Activated gamma-delta T cell treated with Interleukin-2 at 50 U/mL for 16 hours (primary cell): ENCODE measurements around the gene APLP1.
"Not testable (repeated sequence)": the region's sequence is repeated elsewhere in the genome, so short reads cannot be mapped to it uniquely, and the experiment has no call there.

ENCODE experiments used
- DNase-seq: peaks from one replicate; pipeline ENCODE4 v3.0.0-alpha.2; 2020

Gene APLP1

DNA sequence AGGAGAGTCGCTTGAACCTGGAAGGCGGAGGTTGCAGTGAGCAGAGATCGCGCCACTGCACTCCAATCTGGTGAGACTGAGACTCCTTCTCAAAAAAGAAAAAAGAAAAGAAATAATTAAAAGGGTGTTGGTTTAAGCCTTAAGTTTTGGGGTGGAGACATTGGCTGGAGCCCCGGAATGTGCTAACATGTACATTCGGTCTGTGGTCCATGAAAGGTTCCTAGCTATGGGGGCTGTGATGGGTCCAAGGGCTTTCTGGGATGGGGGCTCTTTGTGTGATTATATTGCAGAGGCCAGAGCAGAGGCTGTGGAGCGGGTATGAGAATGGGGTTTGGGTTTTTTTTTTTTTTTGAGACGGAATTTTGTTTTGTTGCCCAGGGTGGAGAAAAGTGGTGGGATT, 17.5 kb downstream of the APLP1 start:
- no peak for DNase-seq

DNA sequence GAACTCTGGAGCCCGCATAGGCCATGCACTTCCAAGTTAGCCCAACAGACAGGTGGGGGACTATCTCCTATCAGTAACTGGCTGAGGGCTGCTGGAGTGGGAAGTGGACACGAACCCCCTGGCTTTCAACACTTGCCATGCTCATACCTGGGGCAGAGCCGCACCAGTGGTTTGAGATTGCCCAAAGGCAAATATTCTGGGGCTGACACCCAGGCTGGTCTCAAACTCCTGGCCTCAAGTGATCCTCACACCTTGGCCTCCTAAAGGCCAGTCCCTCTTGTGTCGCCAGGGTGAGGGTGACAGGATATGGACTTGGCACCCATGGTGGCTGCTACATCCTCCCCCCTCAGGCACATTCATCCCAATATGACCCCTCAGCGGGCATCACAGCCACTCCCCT, 18.8 kb downstream of the APLP1 start:
- no peak for DNase-seq

DNA sequence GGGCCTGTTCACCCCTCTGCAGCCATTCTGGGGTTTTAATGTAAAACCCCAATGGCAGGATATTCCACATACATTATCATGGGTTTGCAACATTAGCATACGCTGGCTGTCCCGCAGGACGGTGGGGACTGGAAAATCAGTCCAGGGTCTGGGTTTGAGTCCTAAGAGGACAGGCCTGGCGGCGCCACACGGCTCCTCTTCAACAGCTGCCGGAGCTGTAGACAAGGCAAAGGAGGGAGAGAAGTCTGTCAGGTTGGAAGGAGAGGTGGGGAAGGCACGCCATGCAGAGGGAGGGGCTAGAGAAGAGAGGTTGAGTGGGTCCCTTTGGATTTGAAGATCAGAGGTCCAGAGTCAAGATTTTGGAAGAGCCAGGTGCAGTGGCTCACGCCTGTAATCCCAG, 20.0 kb downstream of the APLP1 start:
- no peak for DNase-seq

DNA sequence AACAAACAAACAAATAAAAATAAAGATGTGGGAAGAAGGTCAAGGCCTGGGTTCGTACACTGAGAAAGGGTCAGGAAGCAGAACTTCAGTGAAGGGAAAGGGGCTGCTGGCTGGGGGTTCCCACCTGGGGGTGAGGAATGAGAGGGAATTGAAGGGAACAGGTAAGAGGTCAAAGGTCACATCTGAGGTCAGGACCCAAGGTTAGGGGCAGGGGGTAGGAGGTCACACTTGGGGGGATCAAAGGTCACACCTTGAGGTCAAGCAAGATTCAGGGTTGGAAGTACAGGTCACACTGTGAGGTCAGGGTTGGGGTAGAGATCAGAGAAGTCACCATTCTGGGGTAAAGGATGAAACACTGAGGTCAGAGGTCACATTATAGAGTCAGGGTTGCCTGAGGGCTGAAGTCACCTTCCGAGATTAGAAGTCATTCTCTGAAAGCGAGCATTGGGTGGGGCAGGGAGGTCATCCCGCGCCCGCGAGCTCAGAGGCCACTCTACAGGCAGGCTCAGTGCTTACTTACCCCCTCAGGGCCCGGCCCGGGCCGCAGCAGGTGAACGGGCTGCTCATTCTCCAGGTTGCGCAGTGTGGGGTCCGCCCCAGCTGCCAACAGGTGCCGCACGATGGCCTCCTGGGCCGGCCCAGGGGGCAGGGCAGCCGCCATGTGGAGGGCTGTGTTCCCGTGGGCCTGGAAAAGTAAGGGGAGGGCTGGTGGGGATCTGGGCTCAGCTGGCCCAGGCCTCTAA, 21.2 kb downstream of the APLP1 start:
- no peak for DNase-seq

DNA sequence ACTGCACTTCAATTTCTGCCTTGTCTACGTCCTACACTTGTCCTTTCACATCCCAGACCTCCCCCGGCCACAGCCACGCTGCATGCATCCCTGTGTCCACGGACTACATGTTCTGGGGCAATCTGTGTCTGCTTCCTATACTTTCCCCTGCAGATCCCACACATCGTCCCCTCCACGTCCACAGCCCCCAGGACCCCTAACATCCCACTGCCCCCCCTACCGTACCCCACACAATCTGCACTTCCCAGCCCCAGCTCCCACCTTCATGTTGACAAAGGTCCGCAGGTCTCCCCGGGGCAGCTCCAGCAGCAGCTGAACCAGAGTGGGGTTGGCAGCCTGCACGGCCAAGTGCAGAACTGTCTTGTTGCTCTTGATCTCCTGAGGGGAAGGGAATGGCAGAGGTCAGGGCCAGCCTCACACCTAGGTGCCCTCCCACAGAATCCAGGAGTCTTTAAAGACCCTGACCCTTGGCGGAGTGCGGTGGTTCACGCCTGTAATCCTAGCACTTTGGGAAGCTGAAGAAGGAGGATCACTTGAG, 21.8 kb downstream of the APLP1 start:
- DNase-seq, result no peak

DNA sequence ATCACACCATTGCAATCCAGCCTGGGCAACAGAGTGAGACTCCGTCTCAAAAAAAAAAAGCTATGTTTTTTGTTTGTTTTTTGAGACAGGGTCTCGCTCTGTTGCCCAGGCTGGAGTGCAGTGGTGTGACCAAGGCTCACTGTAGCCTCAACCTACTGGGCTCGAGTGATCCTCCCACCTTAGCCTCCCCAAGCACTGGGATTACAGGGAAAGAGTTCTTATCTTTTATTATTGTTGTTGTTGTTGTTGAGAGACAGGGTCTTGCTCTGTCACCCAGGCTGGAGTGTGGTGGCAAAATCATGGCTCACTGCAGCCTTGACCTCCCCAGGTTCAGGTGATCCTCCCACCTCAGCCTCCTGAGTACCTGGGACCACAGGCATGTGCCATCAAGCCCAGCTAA, 23.4 kb downstream of the APLP1 start:
- not testable (repeated sequence) for DNase-seq

DNA sequence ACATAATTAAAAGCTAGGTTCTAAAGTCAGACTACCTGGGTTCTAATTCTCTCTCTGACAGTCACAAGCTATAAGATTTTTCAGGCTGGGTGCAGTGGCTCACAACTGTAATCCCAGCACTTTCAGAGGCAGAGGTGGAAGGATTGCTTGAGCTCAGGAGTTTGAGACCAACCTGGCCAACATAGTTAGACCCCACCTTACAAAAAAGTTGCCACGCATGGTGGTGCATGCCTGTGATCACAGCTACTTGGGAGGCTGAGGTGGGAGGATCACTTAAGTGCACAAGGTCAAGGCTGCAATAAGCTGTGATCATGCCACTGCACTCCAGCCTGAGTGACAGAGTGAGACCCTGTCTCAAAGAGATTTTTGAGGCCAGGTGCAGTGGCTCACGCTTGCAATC, 26.0 kb downstream of the APLP1 start:
- no peak for DNase-seq

DNA sequence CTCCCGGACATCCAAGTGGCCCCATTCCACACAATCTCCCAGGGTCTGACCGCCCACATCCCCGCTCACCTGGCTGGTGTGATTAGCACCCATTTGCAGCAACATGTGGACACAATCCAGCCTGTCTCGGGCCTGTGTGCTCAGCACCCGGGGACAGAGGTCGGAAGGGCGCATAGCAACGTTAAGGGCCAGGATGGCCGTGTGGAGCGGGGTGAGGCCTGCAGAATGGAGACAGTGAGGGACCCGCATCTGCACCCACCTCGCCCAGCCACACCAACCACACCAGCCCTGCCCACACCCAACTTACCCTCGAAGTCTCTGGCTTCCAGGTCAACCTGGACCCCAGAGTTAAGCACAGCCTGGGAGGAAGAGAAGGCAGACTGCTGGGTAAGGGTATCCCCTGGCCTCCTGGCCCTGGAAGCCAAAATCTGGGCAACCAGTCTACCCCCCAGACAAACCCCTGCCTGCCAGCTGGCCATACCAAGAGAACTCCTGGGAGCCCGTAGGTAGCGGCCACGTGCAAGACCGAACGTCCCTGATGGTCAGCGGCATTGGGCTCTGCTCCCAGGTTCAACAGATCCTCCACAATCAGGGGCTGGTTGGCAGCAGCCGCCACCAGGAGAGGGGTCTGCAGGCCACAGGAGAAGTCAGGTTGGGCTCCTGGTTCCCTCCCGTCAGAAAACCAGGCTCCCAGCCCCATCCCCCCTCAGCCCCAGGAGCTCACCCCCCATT, 27.7 kb downstream of the APLP1 start:
- no peak for DNase-seq

DNA sequence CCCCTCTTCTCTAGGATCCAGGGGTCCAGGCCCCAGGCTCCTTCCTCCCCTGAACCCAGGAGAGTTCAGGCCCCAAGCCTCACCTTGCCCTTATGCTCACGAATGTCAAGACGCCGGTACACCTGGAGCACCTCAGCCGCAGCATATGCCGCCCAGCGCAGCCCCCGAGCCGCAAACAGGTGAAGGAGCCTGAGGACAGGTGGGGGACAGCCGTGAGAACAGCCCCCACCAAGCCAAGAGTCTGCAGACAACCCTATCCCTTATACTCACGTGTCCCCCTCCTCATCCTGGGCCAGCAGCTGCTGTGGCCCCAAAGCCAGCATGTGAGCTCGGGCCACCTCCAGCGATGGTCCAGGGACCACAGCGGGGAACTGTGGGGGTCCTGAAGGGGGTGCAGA, 28.3 kb downstream of the APLP1 start:
- DNase-seq, result no peak

DNA sequence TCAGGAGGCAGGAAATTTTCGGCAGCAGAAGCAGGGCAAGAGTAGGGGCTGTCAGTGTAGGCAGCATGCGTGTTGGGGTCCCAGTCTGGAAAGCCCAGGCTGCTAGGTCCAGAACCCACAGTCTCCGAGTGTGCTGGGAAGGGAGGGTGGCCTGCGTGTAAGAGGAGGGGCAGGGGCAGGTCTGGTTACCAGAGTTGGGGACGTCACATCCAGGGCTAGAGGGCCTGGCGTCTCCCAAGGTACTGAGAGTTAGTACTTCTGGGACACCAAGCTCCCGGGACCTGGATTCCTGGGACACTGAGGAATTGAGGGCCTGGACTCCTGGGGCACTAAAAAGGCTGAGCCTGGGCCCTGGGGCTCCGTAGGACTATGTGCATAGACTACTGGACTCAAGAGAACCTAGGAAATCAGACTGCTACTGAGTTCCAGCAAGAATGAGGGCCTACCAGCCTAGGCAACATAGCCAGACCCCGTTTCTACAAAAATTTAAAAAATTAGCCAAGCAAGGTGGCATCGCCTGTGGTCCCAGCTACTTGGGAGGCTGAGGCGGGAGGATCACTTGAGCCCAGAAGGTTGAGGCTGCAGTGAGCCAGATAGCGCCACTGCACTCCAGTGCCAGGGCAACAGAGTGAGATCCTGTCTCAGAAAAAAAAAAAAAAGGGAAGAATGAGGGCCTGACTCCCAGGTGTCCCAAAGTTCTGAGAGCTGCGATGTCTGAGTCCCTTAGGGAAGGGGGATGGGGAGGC, 29.5 kb downstream of the APLP1 start:
- DNase-seq, result no peak

DNA sequence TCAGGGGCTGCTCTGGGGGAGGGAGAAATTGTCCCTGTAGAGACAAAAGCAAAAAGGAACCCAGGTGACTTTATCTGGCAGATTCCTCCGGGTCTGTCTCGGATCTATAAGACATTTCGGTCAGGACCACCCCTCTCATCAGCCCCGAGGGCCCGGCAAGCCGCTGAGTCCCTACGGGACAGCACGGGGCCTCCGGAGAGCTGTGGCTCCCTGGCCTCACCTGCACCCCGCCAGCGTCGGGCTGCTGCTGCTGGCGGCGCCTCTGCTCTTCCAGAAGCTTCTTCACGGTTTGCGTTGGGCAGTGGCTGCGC, 30.1 kb downstream of the APLP1 start:
- DNase-seq, result no peak

DNA sequence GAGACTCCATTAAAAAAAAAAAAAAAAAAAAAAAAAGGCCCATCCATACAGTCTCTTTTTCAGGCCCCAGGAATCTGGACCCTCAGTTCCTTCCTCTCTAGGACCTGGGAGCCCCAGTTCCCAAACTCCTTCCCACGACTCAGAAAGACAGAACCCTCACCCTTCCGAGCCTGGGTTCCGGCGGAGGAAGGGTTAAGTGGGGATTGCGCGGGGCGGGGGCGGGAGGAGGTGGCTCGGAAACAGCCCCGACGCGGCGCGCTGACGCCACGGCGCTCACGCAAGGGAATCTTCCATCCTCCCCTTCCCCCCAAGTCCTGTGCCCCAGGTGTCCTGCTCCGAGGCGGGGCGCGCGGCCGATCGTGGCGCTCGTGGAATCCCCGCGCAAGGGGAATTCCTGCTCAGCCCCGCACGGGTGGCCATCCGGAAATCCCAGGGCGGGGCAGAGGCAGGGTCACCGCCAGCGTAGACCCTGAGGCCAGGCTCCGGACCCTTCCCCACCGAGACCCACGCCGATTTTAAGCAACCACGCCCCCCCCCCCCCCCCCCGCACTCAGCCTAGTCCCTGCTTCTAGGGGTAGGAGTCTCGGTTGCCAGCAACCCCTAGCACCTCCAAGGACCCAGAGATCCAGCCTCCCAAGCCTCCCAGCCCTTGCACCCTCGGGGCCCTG, 31.3 kb downstream of the APLP1 start:
- peak; percentile 81 for DNase-seq

DNA sequence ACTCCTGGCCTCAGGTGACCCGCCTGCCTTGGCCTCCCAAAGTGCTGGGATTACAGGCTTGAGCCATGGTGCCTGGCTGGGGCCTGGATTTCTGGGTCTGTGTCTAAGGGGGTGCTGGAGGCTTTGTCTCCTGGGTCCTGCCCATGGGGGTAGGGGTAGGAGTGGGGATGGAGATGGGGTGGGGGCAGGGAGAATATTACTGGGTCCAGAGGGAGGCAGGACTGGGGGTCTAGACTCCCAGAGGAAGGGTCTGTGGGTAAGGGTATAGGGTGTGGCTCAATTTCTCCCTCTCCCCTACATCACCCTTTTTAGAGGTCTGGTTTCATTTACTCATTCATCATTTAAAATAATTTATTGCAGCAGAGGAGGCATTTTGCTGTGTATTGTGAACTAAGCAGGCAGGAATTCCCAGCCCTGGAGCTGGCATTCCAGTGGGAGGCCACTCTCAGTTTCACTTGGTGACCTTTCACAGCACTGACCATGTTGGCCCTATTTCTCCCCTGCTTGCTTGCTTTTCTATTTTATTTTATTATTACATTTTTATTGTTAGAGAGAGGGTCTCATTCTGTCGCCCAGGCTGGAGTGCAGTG, 32.8 kb downstream of the APLP1 start:
- DNase-seq, result no peak

DNA sequence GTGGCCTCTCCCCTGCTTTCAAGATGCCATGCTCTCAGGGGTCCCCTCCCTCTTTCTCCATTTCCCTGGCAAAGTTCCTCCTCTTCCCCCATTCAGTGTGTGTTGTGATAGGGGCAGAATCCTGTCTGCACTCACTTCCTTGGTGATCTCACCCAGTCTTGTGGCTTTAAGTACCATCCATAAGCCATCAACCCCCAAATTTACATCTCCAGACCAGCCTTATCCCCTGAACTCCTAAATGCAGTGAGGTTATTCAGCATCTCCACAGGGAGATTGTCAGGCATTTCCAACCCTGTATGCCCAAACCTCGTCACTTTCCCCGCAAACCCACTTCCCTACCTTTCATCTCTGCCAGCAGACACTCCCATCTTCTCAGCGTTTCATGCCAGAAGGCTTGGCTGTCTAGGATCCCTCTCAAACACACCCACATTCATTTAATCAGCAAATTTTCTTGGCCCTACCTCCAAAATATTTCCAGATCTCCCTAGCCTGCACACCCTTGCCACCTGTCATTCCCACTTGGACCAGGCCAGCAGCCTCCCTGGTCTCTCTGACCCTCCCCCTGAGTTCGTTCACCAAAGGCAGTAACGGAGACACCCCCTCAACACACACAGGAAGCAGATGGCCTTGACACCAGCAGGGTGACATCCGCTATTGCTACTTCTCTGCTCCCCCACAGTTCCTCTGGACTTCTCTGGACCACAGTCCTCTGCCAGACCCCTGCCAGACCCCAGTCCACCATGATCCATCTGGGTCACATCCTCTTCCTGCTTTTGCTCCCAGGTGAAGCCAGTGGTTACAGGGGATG, 33.7 kb downstream of the APLP1 start, which contains the start of gene HCST:
Gene HCST, plus strand, starts transcription at position 676 of the 808 bp plus-strand sequence. Its CDS starts 65 bp downstream, at position 741.
- DNase-seq, result peak; percentile 43

DNA sequence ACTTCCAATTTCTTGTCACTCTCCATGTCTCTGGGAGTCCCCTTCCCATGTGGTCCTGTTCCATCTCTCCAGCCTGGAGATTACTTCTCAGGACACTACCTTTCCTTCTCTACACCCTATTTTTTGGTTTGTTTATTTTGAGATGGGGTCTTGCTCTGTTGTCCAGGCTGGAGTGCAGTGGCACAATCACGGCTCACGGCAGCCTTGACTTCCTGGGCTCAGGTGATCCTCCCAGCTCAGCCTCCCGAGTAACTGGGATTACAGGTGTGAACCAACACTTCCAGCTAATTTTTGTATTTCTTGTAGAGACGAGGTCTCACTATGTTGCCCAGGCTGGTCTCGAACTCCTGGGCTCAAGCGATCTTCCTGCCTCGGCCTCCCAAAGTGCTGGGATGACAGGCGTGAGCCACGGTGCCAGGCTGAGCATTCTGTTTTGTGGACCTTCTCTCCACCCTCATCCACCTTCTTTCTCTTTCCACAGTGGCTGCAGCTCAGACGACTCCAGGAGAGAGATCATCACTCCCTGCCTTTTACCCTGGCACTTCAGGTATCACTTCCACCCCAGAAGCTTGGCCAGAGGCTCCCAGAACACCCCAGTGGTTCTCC, 34.6 kb downstream of the APLP1 start:
- no peak for DNase-seq

DNA sequence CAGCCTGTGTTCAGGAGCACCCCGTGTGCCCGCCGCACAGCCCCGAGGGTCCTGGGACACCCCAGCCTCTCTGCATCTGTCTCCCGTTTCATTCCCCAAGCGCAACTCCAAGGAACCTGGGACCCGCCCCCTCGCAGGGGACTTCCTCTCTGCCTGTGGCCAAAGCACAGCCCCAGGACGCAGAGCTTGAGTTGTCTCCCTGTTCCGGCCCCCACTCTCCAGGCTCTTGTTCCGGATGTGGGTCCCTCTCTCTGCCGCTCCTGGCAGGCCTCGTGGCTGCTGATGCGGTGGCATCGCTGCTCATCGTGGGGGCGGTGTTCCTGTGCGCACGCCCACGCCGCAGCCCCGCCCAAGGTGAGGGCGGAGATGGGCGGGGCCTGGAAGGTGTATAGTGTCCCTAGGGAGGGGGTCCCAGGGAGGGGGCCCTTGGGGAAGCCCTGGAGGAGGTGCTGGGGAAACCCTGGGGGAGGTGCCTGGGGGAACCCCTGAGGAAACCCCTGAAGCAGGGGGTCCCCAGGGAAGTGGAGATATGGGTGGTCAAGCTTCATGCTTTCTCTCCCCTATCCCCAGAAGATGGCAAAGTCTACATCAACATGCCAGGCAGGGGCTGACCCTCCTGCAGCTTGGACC, 35.3 kb downstream of the APLP1 start:
- peak; percentile 91 for DNase-seq

DNA sequence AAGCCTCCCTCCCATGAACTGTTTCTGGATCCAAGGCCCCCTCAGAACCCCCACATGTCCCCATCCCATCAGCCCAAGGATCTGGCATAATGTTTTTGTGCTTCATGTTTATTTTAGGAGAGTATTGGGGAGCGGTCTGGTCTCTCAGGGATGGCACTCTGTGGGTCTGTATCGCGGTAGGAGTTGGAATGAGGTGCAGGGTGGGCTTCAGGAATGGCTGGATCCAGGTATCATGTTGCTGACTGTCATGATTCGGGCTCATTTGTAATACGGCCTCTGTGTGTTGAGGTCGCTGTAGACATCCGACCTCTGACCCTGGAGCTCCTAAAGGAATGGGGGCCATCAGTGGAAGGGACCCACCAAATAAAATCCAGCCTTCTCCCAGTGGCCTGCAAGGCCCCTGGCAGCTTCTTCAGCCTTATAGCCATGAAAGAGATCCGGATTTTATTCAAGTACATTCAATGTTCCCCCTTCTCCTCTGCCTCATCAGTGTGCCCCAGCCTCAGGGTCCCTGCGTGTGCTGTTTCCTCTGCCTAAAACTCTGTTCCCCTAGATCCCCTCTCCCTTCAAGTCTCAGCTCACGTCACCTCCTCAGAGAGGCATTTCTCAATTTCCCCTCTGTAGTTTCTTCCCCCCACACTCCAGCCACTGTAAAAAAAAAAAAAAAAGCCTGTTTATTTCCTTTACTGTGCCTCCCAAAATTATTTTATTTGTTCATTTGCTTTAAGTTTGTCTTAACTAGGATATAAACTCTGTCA, 36.1 kb downstream of the APLP1 start:
- no peak for DNase-seq

DNA sequence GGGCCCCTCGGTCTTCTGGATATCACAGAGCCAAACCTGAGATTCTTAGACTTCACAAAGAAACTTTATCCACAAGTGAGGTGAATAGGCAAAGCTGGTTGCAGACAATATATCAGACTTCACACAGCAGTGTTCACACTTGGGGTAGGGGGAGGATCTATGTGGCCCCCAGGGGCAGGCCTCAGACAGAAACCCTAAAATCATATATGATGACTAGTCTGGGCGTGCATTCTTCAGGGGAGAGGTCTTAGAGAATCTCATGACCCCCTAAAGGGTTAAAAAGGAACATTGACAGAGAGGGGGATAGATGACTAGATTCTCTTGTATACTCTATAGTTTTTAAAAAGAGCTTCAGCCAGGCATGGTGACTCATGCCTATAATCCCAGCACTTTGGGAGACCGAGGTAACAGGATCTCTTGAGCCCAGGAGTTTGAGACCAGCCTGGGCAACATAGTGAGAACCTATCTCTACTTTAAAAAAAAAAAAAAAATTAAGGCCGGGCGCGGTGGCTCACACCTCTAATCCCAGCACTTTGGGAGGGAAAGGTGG, 36.9 kb downstream of the APLP1 start:
- DNase-seq, result no peak

DNA sequence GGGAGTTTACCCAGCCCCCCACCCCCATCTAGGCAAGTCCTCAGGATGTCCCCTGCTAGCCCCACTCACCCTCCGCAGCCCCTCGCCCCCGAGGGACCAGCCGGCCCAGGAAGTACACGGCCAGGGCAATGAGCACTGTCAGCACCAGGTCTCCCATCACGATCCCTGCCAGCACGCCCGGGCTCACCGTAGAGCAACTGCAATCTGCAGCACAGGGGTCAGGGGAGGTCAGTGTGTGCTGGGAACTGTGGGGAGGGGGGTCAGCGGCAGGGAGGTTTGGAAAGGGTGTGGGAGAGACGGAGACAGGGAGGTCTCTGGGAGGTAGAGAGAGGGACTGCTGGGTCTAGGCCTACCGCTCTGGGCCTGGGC, 39.0 kb downstream of the APLP1 start:
- DNase-seq, result no peak

DNA sequence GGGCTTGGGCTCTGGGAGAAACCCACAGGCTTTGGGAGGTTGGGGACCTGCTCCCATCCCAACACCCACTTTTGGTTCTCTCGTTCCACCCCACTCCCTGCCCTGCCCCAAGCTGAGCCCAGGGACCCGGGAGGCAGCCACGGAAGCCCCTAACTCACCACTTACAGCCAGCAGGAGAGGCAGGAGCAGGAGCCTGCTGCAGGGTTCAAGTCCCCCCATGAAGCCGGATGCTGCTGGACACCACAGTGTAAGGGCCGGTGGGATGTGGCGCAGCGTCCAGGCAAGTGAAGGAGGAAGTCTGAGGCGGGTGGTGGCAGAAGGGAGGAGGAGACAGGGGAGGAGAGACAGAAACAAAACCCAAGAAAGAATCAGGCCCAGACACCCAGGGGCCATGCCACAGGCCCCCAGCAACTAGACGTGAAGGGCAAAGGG, 39.7 kb downstream of the APLP1 start, which contains the start of gene TYROBP:
Gene TYROBP, minus strand, starts transcription at position 286 of the 432 bp plus-strand sequence. Its CDS starts 67 bp downstream, at position 219.
- no peak for DNase-seq
